Head of caudate nucleus (tissue), 42 donors: ENCODE measurements around the gene BOD1L1.
A peak's percentile ranks its signal among the peaks of the same experiment; 100 is the strongest.

ENCODE experiments used
- DNase-seq, 42 donors: peaks; one replicate each; pipeline versions ENCODE4 v3.0.0 to v3.0.0-alpha.2; 2020 to 2021; ENCODE audit warnings: mixed read lengths in 7 of 42
- intact Hi-C: fragments of 100-400 bp; cut with DNase I; formaldehyde crosslinking; loops from one replicate; pipeline ENCODE4 v1.15.0; 2022

BOD1L1 gene

GRCh38 chr4:13543032-13543838 is 84.3 kb downstream of the BOD1L1 start:
- no peak for DNase-seq
- intact Hi-C loops = no loop called here

DNA sequence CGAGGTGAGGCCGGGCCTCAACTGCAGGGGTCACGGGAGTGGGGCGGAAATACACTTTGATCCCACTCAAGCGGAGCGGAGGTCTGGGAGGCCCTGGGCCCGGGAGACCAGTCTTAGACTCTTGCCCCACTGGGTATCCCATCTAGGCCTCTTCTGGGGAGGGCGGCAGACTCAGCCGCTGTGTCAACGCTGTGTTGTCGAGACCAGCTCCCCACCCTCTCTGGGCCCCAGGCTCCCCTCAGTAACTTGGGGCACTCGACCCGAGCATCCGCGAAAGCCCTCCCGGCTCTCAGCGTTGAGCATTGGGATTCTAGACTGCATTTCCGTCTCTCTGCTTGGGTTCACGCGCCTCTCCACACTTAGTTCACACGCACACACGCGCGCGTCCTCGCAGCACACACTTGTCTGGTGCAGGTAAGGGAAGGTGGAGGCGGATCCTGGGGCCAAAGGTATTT is 84.9 kb downstream of the BOD1L1 start:
- DNase-seq = no peak
- intact Hi-C loops = no loop called here

GRCh38 chr4:13541720-13542576 is 85.6 kb downstream of the BOD1L1 start:
- DNase-seq = peak in 16 of 42 donors; percentile 26 to 61 (median 35)
- intact Hi-C loops = no loop called here

DNA sequence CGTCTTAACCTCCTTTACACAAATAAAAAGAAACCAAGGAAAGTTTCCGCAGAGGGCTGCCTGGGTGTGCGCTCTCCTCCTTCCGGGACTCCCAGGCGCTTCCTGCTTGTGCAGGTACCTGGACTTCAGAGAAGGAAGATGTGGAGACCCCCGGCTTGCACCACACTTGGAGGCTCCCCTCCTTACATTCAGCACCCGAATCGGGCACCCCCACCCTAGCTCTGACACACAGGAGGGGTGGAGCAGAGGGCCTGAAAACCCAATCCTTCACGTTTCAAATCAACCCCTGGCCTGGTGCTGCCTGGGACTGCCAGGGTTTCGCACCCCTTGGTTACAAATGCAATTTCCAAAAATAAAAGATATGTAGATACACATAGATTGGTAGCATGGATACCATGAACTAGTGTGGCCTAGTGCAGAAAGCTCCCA is 86.3 kb downstream of the BOD1L1 start:
- DNase-seq = no peak
- intact Hi-C loops = no loop called here

GRCh38 chr4:13540446-13541175 is 86.9 kb downstream of the BOD1L1 start:
- intact Hi-C loops = no loop called here
- no peak for DNase-seq

DNA sequence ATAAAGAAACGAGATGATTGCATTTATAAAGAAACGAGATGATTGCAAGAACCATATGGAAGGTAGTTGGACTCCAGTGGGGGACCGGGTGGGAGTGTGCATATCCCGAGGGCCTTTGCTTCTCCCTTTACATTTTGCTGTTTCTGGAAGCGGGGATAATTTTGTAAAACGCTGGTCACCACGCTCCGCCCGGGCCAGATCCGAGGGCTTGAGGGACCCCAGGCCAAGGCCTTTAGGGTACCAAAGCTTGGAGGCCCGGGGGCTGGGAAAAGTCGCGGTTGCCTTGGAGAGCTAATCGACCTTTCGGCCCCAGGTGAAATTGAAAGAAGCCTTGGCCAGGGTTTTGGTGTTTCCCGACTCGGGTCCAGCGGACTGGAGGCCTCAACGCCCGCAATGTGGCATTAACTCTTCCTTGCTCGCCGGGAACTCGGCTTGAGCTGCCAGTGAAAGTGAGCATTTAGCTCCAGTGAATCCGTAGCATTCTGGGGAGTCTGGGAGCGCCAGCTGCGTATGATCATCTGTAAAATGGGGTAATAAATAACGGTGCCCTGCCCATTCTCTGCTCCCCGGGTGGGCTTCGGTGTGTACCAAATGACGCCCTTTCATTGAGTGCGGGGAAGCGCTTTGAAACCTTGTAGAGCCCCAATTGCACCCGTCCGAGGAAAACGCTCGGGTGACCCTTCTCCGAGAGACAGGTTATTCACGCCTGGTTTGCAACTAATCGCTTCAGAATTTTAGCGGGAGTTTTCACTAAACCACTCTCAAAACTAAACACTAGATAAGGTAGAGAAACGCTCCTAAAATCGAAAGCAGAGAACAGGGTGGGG is 87.7 kb downstream of the BOD1L1 start:
- intact Hi-C loops = no loop called here
- no peak for DNase-seq

GRCh38 chr4:13539047-13539618 is 88.4 kb downstream of the BOD1L1 start:
- intact Hi-C loops = no loop called here
- no peak for DNase-seq

GRCh38 chr4:13538427-13538973 is 89.0 kb downstream of the BOD1L1 start:
- intact Hi-C loops = no loop called here
- no peak for DNase-seq

DNA sequence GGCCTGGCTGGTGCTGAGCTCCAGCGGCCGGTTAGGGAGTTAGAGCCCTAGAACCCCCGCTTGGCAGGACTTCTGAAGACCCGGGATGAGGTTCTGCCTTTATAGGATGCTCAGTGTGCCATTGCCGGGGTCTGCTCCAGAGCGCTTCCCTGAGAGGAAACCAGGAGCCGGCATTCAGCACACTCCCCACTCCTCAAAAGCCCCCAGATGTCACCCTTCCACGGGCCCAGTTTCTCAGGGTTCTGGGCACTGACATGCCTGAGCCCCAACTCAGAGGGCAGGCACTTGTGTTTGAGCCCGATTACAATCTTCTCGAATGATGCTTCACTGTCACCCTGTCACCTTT is 89.7 kb downstream of the BOD1L1 start:
- DNase-seq = no peak
- intact Hi-C loops = no loop called here

GRCh38 chr4:13537011-13537831 is 90.3 kb downstream of the BOD1L1 start:
- intact Hi-C loops = no loop called here
- no peak for DNase-seq

- DNase-seq = no peak
- intact Hi-C loops = no loop called here
These were observed 90.9 kb downstream of the BOD1L1 start for GRCh38 chr4:13536607-13537006.

DNA sequence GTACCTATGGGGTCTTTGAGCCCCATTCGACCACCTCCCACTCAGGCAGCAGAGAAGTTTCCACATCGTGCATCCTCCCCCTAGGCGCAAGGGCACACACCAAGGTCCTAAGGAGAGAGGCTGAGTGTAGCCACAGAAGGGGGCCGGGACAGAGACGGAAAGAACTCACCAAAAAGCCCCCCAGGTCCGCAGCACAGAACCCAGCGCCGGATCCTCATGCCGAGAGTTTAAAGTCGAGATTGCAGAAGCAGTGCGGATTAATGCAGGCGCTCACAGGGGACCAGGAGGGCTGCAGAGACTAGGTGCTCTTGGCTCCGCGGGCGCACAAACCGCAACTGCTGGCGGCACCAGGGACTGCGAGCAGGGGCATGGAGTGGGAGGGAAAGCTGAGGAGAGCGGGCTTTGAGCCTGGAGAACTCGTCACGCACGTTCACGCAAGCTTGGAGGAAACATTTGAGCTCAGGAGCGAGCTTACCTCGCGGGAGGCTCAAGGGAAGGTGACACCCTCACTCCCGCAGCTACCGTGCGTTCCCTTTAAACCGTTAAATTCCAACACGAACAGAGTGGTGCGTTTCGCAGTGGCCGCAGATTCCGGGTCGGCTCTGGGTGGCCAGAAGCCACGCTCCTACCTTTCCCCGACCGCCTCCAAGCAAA is 91.7 kb downstream of the BOD1L1 start:
- DNase-seq = no peak

DNA sequence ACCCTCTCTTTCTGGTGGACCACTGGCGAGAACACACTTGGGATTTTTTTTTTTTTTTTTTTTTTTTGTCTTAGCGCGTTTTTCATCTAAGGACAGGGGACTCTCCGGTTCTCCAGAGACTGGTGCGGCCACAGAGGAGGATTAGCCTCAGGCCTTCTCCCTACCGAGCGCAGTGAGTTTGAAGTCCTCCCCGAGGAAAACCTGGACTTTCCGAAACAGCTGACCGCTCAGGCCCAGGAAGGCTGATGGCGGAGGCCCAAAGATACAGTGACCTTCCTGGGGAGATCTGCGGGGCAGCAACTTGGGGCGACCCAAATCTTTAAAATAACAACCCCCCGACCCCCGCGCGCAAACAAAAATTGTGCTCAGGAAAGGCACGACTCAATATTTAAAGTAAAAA is 92.4 kb downstream of the BOD1L1 start:
- DNase-seq = no peak
- intact Hi-C loops = no loop called here

More for the DNA sequence above, 91.7 kb downstream of the BOD1L1 start:
- intact Hi-C loops = no loop called here

- intact Hi-C loops = no loop called here
- no peak for DNase-seq
These were observed 93.0 kb downstream of the BOD1L1 start for GRCh38 chr4:13534344-13535063.

DNA sequence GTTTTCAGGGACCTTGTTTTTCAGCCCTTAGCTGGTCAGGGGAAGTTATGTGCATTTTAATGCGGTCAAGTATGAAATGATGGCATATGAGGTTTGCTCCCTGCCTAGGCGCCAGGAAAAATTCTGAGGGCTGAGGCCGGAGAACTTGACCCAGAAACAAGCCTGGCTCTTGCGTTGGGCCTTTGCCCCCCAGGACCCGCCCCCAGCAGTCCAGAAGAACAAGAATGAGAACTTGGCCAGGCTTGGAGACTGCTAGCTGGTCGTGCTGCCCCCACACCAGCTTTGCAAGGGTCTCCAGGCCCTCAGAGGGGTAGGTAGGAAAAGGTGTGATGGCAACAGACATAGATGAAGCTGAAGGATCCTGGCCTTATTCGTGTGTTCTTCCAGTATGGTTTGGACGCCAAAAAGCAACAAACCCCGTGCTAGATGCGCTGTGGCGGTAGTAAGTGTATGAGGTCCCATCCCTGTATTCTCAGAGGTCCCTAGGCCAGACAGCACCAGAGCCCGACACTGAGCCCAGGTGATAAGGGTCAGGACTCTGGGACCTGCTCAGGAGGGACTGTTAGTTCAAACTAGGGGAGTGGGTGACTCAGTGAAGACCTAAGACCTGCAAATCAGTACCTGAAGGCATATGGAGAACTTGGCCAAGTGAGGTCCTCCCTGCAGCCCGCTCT is 93.7 kb downstream of the BOD1L1 start:
- intact Hi-C loops = no loop called here
- DNase-seq = no peak

DNA sequence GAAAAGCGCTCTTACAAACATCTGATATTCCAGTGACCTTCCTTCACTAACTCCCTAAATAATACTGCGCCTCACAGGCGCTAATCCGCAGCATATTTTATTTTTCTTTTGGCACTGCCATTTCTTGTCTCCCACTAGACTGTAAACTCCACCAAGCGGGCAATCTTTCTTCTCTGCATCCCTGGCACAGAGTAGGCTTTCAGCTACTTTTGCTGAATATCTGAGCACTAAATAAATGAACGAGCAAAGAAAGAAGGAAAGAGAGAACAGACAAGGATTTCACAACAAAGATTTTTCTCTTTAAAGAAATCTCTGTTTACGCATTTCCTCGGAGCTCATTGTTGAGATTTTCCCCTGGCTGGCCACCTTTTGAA is 95.9 kb downstream of the BOD1L1 start:
- intact Hi-C loops = no loop called here
- DNase-seq = no peak
